ENCODE data around the gene CCM2L.

CCM2L gene

GRCh38 chr20:32019563-32020463 is 9.6 kb downstream of the CCM2L start:
- H3K27ac ChIP-seq, result no peak overlapping the region

GRCh38 chr20:32021091-32021490 is 10.9 kb downstream of the CCM2L start:
- no peak overlapping the region for H3K27ac ChIP-seq
- TF ChIP-seq ZFX (IDR thresholded peaks at IDR 0.05; ENCODE audit: borderline replicate concordance), result no peak
- TF ChIP-seq, protein P1, sequence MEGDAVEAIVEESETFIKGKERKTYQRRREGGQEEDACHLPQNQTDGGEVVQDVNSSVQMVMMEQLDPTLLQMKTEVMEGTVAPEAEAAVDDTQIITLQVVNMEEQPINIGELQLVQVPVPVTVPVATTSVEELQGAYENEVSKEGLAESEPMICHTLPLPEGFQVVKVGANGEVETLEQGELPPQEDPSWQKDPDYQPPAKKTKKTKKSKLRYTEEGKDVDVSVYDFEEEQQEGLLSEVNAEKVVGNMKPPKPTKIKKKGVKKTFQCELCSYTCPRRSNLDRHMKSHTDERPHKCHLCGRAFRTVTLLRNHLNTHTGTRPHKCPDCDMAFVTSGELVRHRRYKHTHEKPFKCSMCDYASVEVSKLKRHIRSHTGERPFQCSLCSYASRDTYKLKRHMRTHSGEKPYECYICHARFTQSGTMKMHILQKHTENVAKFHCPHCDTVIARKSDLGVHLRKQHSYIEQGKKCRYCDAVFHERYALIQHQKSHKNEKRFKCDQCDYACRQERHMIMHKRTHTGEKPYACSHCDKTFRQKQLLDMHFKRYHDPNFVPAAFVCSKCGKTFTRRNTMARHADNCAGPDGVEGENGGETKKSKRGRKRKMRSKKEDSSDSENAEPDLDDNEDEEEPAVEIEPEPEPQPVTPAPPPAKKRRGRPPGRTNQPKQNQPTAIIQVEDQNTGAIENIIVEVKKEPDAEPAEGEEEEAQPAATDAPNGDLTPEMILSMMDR (IDR thresholded peaks at IDR 0.05), result no peak

More at GRCh38 chr20:32019563-32020463, 9.6 kb downstream of the CCM2L start:
- no peak for TF ChIP-seq ZFX (IDR thresholded peaks at IDR 0.05; ENCODE audit: borderline replicate concordance)
- TF ChIP-seq, protein P1 (IDR thresholded peaks at IDR 0.05), result no peak

- H3K27ac ChIP-seq, result no peak overlapping the region
- no peak for TF ChIP-seq ZFX (IDR thresholded peaks at IDR 0.05; ENCODE audit: borderline replicate concordance)
- TF ChIP-seq, protein P1 (IDR thresholded peaks at IDR 0.05), result no peak
Measured at GRCh38 chr20:32024683-32025295, 14.6 kb downstream of the CCM2L start.

DNA sequence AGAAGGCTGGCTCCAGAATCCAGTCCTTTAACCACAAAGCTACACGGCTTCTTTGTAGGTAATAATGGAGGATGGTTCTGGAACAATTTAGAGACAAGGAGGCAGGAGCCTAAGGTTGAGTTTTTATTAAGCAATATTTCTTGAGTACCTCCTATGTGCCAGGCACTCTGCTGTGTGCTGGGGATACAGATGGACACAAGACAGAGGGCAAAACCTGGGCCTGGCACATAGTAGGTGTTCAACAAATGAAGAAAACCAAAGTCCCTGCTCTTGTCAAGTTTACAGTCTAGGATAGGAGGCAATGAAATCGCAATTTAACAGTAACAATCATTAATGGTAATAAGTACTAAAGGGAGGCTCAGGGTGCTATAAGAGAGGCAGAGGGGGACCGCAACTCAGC is 17.4 kb downstream of the CCM2L start:
- TF ChIP-seq, protein P1 (IDR thresholded peaks at IDR 0.05), result no peak
- TF ChIP-seq ZFX (IDR thresholded peaks at IDR 0.05; ENCODE audit: borderline replicate concordance), result no peak
- no peak overlapping the region for H3K27ac ChIP-seq

GRCh38 chr20:32028647-32029372 is 18.6 kb downstream of the CCM2L start:
- H3K27ac ChIP-seq, result no peak overlapping the region
- TF ChIP-seq, protein P1 (IDR thresholded peaks at IDR 0.05), result no peak

GRCh38 chr20:32029561-32029960 is 19.3 kb downstream of the CCM2L start:
- no peak overlapping the region for H3K27ac ChIP-seq
- TF ChIP-seq, protein P1 (IDR thresholded peaks at IDR 0.05), result no peak
- no peak for TF ChIP-seq ZFX (IDR thresholded peaks at IDR 0.05; ENCODE audit: borderline replicate concordance)
